Forelimb muscle (tissue), 1 donor: ENCODE results near the gene IRX1. TPM values are rescaled to one million over a fixed set of nuclear protein-coding genes. Genes with fewer than 3 reads are reported as not detected.

ENCODE experiments used
- DNase-seq: peaks from one replicate; pipeline ENCODE4 v3.0.0-alpha.2; 2013; ENCODE audit warnings: low read depth
- polyA plus RNA-seq: library from polyadenylated mRNA; unstranded; fragments of 120-200 nt; gene quantifications from one replicate; pipeline ENCODE4 v1.2.1, GENCODE V29; 2013; ENCODE audit not compliant: insufficient read length

Gene IRX1
- polyA plus RNA-seq, 1 donor, result 0.28 TPM

- no peak for DNase-seq
These were observed 54.7 kb downstream of the IRX1 start for GRCh38 chr5:3650320-3650719.

GRCh38 chr5:3650868-3651267 lies 55.2 kb downstream of the IRX1 start:
- DNase-seq, result no peak
